Vagina (tissue), 2 donors: Measurements from ENCODE around the gene SST. TPM values are rescaled to one million over a fixed set of nuclear protein-coding genes. Genes with fewer than 3 reads are reported as not detected.

Experiments
- DNase-seq, 2 donors: peaks; one replicate each; pipeline ENCODE4 v3.0.0-alpha.2; 2017; ENCODE audit errors: extremely low spot score in 2 of 2
- H3K27ac ChIP-seq: fragments of 200-600 bp; sonication (generic); one replicate; pipeline ENCODE4 v1.5.1; 2019
- H3K27me3 ChIP-seq: fragments of 200-600 bp; sonication (generic); one replicate; pipeline ENCODE4 v1.5.1; 2019
- H3K36me3 ChIP-seq, 2 donors: fragments of 200-600 bp; sonication (generic); one replicate each; pipeline ENCODE4 v1.5.1; 2017 to 2019
- H3K4me1 ChIP-seq: fragments of 200-600 bp; sonication (generic); one replicate; pipeline ENCODE4 v1.5.1; 2019
- H3K4me3 ChIP-seq, 2 donors: fragments of 200-600 bp; sonication (generic); 1 replicate in 1 of 2; 2 replicates in 1 of 2; pipeline ENCODE4 v1.5.1; 2016 to 2019
- H3K9me3 ChIP-seq: fragments of 200-600 bp; sonication (generic); one replicate; pipeline ENCODE4 v1.5.1; 2019
- CTCF ChIP-seq, 3 experiments: fragments of 450-650 bp in 2 of 3; fragments of 200-600 bp in 1 of 3; sonication (generic) in 1 of 3; IDR thresholded peaks; one replicate each; pipeline ENCODE4 v1.5.1; 2017 to 2019; ENCODE audit warnings: antibody characterized with exemption in 3 of 3, mild to moderate bottlenecking in 2 of 3, moderate library complexity in 2 of 3
- POLR2A ChIP-seq, 2 donors: fragments of 450-650 bp; IDR thresholded peaks; one replicate each; pipeline ENCODE4 v1.6.1; 2017; ENCODE audit warnings: antibody characterized with exemption in 2 of 2, mild to moderate bottlenecking in 2 of 2, moderate library complexity in 2 of 2
- POLR2AphosphoS5 ChIP-seq, 2 donors: sonication (generic); formaldehyde crosslinking; IDR thresholded peaks; one replicate each; pipeline ENCODE4 v1.9.0; 2017; ENCODE audit warnings: antibody characterized with exemption in 2 of 2, mild to moderate bottlenecking in 2 of 2, low read depth in 1 of 2; ENCODE audit not compliant: insufficient read depth in 1 of 2
- intact Hi-C: fragments of 100-400 bp; cut with DNase I; formaldehyde crosslinking; loops from one replicate; pipeline ENCODE4 v1.15.1; 2023
- total RNA-seq: library from RNA; depleted of rRNA; stranded (reverse); fragments of >200 nt; gene quantifications from one replicate; pipeline ENCODE4 v1.2.3, GENCODE V29; 2016

Gene SST
- total RNA-seq, 1 donor from 2014 or later = 23.8 TPM

- no peaks in the 10 kb centered on the region for H3K27me3 ChIP-seq
- no peaks in the 10 kb centered on the region for H3K4me1 ChIP-seq
- no peak overlapping the region for H3K4me3 ChIP-seq
- no peak for DNase-seq
- intact Hi-C loops = no loop called here
- no peaks in the 10 kb centered on the region for H3K36me3 ChIP-seq
- H3K9me3 ChIP-seq = no peaks in the 10 kb centered on the region
- no peak overlapping the region for H3K27ac ChIP-seq
- no peak for TF ChIP-seq POLR2AphosphoS5 (IDR thresholded peaks at IDR 0.05; ENCODE audit: insufficient read depth in 1 of 2, low read depth in 1 of 2)
- TF ChIP-seq CTCF (IDR thresholded peaks at IDR 0.05) = no peak
- TF ChIP-seq POLR2A (IDR thresholded peaks at IDR 0.05) = no peak
Measured at GRCh38 chr3:187641320-187642016, 28.7 kb downstream of the SST start.

- Histone ChIP-seq H3K27ac (no peak overlapping the region), H3K4me3 (no peak overlapping the region), H3K4me1 (no peaks in the 10 kb centered on the region), H3K36me3 (no peaks in the 10 kb centered on the region), H3K27me3 (no peaks in the 10 kb centered on the region), H3K9me3 (no peaks in the 10 kb centered on the region)
- DNase-seq = no peak
- TF ChIP-seq POLR2AphosphoS5 (IDR thresholded peaks at IDR 0.05; ENCODE audit: insufficient read depth in 1 of 2, low read depth in 1 of 2) (no peak), CTCF (IDR thresholded peaks at IDR 0.05) (no peak), POLR2A (IDR thresholded peaks at IDR 0.05) (no peak)
- intact Hi-C loops = no loop called here
Measured at GRCh38 chr3:187640569-187641059, 29.6 kb downstream of the SST start.

- Histone ChIP-seq H3K27me3 (no peaks in the 10 kb centered on the region), H3K4me3 (no peak overlapping the region), H3K27ac (no peak overlapping the region), H3K36me3 (no peaks in the 10 kb centered on the region), H3K9me3 (no peaks in the 10 kb centered on the region), H3K4me1 (no peaks in the 10 kb centered on the region)
- no peak for DNase-seq
- intact Hi-C loops = no loop called here
- TF ChIP-seq POLR2AphosphoS5 (IDR thresholded peaks at IDR 0.05; ENCODE audit: insufficient read depth in 1 of 2, low read depth in 1 of 2) (no peak), POLR2A (IDR thresholded peaks at IDR 0.05) (no peak), CTCF (IDR thresholded peaks at IDR 0.05) (no peak)
Measured at GRCh38 chr3:187639927-187640568, 30.1 kb downstream of the SST start.

GRCh38 chr3:187636528-187636927, 33.7 kb downstream of the SST start:
- intact Hi-C loops = no loop called here

More at GRCh38 chr3:187636528-187636927, 33.7 kb downstream of the SST start:
- no peaks in the 10 kb centered on the region for H3K27me3 ChIP-seq
- TF ChIP-seq POLR2AphosphoS5 (IDR thresholded peaks at IDR 0.05; ENCODE audit: insufficient read depth in 1 of 2, low read depth in 1 of 2) (no peak), POLR2A (IDR thresholded peaks at IDR 0.05) (no peak), CTCF (IDR thresholded peaks at IDR 0.05) (no peak)
- H3K9me3 ChIP-seq = no peaks in the 10 kb centered on the region
- H3K36me3 ChIP-seq = no peaks in the 10 kb centered on the region
- H3K4me1 ChIP-seq = no peaks in the 10 kb centered on the region
- H3K4me3 ChIP-seq = no peak overlapping the region
- no peak overlapping the region for H3K27ac ChIP-seq
- no peak for DNase-seq
